Left forelimb (tissue), 1 donor: Measurements from ENCODE around the gene PRH2.

ENCODE experiments used
- DNase-seq: peaks from one replicate; pipeline ENCODE4 v3.0.0-alpha.2; 2018; ENCODE audit warnings: low spot score

Gene PRH2

DNA sequence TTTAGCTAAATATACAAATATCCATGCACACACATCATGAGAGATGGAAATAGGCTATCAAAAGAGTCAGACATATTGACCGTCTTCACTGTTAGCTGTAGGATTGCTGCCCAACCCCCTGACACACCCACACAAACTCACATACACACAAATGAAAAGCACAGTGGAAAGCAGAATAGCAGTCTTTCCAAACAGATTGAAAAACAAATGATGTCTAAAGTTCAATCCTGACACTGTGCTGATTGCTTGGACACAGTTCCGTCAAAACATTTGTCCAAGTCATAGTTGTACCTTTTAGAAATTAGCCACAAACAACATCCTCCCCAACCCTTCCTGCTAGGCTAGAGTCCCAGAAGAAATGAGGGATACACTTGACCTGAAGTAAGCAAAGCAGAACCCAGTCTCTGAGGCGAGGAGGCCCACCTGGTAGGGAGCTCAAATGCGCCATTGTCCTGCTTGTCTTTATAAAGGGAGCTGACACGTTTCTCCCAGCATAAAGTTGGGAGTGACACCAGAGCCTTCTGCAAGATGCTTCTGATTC lies at the start of gene PRH2:
TSS of gene PRH2 (plus strand) at position 491 of the 541 bp plus-strand sequence. CDS start at position 529, 38 bp downstream.
- no peak for DNase-seq

DNA sequence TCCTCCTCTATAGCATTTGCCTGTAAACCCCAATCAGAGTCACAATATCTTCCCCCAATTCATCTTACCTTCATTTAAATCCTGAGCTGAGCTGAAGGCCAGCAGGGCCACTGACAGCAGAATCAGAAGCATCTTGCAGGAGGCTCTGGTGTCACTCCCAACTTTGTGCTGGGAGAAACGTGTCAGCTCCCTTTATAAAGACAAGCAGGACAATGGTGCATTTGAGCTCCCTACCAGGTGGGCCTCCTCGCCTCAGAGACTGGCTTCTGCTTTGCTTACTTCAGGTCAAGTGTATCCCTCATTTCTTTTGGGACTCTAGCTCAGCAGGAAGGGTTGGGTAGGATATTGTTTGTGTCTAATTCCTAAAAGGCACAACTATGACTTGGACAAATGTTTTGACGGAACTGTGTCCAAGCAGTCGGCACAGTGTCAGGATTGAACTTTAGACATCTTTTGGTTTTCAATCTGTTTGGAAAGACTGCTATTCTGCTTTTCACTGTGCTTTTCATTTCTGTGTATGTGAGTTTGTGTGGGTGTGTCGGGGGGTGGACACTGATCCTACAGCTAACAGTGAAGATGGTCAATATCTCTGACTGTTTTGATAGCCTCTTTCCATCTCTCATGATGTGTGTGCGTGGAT lies 44.8 kb upstream of the PRH2 start, which contains the start of gene PRH1:
TSS of gene PRH1 (minus strand) at position 170 of the 640 bp plus-strand sequence. CDS start at position 132, 38 bp downstream.
- no peak for DNase-seq

DNA sequence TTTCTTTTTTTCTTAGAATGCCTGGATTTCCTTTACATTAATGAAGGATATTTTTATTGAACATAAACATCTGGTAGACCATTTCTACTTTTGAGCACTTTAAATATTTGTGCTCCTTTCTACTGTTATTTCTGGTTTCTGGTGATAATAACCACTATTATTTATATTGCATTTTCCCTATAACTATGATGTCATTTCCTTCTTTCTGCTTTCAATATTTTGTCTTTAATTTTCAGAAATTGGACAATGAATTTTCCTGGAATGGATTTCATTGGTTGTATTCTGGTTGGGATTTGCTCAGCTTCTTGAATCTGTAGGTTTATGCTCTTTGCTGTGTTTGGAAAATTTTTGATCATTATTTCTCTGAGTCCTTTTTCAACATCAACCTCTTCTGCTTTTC lies 39.8 kb upstream of the PRH2 start:
- DNase-seq = no peak

DNA sequence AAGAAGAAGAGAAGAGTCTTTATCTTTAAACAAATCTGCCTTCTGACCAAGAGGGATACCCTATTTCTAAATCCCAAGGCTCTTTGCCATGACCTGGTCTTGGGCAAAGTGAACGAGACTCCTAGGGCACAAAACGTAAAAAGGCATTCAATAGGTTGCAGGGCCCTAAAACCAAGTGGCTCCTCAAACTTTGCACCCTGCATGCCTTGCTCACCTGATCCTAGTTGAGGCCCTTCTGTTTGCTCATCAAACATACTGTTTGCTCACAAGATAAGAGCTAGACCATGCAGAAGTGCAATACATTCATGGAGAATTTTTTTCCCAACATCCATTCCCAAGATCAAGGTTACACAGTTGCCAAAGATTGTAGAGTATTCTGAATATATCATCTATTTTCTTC lies 37.1 kb upstream of the PRH2 start:
- DNase-seq = no peak

DNA sequence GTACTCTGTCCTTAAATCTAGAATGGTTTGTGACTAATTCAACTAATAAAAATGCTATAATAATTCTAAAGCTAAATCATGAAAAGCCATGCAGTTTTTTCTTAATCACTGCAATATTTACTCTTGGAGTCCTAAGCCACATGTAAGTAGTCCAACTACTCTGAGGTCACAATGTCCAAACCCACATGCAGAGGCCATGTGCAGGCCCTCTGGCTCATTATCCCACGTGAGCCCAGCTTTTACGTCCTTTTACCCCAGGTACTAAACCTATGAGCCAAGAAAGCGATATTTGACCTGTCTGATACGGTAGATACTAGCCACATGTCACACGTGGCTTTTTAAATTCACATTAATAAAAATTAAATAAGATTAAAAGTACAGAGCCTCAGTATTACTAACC lies 32.2 kb upstream of the PRH2 start:
- DNase-seq = no peak

DNA sequence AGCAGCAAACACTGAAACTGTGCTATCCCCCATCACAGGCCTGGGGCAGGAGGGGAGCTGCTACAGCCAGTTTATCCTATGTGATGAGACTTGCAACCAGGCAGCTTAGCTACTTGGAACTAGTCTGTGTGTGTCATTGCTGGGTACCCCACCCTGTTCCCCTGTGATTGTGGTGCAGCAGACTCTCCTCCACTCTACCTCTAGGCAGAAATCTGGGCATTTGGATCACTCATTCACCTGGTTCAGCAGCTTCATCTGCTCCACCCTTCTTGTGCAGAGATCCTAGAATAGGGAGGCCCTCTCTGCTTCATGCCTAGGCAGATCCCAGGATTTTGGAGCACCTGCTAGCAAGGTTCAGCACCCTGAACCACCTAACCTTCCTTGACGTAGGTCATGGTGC lies 28.5 kb upstream of the PRH2 start:
- DNase-seq = no peak

DNA sequence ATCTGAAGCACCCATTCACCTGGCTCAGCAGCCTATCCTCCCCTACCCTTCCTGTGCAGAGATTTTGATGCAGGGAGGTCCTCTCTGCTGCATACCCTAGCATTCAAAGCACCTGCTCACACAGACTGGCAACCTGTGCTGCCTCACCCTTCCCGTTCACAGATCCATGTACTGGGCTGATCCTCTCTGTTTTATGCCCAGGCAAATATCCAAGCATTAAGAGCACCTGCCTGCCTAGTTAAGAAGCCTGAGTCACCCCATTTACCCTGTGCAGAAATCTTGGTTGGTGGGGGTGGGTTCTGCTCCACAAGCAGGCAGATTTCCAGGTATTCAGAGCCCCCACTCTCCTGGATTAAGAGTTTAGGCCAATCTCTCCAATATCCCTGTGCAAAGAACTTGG lies 28.1 kb upstream of the PRH2 start:
- DNase-seq = no peak

DNA sequence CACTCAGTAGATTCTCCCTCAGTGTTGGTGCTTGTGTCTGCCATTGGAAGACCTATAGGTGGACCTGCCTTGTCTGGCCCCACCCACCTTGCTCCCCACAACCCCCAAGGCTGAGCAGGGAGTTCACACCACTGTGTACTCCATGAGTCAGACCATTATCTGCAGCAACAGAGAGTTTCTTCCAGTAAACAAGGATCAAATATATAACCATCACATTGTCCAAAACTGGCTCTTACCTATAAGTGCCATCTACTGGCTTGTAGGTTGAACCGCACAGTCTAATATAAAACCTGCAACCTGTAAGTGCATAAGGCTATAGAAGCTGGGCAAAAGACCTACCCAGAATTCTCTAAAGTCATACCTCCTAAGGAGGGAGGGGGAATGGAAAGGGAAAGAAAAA lies 27.6 kb upstream of the PRH2 start:
- DNase-seq = no peak

DNA sequence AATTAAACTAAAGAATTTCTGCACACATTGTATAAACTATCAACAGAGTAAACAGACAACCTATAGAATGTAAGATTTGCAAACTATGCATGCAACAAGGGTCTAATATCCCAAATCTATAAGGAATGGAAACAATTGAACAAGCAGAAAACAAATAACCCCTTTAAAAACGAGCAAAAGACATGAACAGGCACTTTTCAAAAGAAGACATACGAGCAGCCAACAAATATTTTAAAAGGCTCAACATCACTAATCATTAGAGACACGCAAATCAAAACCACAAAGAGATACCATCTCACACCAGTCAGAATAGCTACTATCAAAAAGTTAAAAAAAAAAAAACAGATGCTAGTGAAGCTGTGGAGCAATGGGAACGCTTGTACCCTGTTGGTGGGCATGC lies 24.4 kb upstream of the PRH2 start:
- no peak for DNase-seq

DNA sequence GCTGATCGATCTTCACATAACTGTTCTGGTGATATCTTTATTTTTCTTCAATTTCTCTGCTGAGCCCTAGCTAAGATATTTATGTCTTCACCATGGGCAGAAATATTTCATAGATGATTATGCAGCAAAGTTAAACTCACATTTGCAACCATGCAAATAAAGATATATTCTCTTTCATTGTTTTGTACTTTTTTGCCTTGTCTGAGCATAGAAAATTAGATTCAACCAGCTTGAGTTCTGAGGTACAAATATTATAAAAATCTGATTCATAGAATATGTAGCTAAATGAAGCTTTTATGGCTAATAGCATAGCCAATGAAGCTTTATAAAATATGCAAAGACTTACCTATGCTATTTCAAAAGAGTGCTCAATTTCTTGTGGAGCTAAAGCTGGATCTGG lies 19.6 kb upstream of the PRH2 start, which contains the start of gene TAS2R13:
TSS of gene TAS2R13 (minus strand) at position 101 of the 400 bp plus-strand sequence. CDS start 264 bp downstream, outside the sequence.
- DNase-seq = no peak

DNA sequence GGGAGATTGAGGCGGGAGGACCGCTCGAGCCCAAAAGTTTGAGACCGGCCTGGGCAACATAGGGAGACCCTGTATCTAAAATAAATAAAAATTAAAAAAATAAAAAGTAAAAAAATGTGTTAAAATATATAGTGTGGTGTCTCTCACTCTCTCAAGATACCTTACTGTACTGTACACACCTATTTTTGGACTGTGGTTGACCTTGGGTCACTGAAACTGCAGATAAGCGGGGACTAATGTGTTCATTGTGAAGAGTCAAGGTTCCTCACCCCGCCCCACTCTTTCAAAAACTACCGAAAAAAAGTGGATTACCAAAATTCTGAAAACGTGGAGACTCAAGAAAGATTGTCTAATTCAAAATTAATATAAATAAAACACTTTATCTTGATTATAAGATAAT lies 18.7 kb upstream of the PRH2 start:
- no peak for DNase-seq

DNA sequence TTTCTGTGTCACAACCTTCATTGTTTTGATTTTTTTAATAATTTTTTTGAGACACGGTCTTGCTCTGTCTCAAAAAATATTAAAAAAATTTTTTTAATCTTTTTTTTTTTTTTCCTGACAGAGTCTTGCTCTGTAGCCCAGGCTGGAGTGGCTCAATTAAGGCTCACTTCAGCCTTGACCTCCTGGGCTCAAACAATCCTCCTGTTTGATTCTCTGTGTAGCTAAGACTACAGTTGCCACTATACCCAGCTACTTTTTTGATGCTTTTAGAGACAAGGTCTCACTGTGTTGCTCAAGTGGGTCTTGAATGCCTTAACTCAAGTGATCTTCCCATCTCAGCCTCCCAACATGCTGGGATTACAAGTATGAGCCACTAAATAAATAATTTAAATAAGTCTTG lies 9.2 kb upstream of the PRH2 start:
- no peak for DNase-seq

DNA sequence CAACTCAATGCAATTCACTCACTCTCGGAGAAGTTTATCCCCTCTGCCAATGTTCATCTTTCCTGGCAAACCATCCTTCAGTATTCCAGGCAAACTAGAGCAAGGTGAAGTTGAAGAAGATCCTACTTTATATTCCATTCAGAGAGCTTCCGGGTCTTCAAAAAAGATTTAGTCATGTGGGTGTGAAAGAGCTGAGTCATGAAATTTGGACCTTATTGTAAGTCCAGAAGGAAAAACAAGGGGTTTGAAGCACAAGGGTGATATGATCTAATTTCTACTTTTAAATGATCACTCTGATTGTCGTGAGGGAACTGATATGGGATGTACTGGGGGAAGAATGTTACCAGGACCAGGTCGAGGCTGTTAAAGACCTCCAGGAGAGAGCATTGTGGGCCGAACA lies 2.8 kb upstream of the PRH2 start:
- no peak for DNase-seq

DNA sequence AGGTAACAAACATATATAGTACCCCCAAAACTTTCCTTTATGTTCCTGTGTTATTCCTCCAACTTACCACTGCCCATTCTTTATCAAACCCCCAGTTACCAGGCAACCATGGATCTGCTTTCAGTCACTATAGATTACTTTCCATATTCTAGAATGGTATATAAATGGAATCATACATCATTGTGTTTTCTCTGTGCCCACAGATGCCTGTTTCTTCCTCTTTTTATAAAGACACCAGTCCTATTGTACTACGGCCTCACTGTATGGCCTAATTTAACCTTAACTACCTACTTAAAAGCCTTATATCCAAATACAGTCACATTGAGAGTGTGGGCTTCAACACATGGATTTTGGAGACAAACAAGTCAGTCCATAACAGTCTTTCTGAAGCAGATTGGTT lies 7.5 kb downstream of the PRH2 start:
- DNase-seq = no peak

DNA sequence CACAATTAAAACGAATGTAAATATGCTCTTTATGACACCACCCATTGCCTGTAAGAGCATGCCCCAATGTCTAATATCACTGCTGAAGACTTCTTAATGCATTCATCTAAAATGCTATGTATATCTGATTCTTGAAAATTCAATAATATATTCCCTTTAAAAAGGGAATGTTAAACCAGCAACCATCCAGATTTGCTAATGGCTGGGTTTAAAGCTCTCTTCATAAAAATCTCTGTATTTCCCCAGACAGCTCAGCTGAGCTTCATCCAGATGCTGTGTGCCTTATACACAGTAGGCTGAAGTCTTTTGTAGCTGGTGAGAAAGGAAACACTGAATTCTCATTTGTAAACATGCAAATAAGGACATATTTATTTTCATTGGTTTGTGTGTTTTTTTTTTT lies 10.1 kb downstream of the PRH2 start, which contains the start of gene TAS2R14:
TSS of gene TAS2R14 (minus strand) at position 101 of the 400 bp plus-strand sequence. CDS start at position 45, 56 bp downstream.
- DNase-seq = no peak

DNA sequence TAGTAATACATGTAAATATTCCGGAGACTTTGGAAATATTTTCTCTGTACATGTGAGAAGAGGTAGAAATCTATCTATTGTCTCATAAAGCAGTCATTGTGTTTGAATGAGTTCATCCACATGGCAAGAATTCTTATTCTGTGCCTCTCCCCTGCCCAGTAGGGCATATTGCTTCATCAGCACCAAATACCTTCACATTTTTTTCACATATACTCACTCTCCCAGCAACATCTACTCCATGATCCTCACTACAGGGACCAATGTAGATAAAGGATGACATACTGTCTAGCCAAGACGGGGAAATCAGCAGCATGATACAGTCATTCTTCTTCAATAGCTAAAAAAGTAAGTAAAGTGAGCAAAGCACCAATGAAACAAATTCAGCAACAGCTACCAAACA lies 11.4 kb downstream of the PRH2 start:
- DNase-seq = no peak

DNA sequence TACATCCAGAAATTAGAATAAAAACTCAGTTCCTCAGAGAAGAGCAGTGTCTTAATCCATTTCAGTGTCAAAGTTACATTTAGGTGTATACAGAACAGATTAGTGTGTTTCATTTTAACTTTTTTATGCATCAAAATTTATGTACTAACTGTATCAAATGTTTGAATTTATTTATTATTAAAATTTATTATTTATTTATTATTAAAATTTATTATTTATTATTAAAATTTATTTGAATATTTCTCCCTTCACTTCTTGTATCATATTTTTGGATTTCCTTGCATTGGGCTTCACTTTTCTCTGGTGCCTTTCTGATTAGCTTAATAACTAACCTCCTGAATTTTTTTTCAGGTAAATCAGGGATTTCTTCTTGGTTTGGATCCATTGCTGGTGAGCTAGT lies 12.3 kb downstream of the PRH2 start:
- no peak for DNase-seq

DNA sequence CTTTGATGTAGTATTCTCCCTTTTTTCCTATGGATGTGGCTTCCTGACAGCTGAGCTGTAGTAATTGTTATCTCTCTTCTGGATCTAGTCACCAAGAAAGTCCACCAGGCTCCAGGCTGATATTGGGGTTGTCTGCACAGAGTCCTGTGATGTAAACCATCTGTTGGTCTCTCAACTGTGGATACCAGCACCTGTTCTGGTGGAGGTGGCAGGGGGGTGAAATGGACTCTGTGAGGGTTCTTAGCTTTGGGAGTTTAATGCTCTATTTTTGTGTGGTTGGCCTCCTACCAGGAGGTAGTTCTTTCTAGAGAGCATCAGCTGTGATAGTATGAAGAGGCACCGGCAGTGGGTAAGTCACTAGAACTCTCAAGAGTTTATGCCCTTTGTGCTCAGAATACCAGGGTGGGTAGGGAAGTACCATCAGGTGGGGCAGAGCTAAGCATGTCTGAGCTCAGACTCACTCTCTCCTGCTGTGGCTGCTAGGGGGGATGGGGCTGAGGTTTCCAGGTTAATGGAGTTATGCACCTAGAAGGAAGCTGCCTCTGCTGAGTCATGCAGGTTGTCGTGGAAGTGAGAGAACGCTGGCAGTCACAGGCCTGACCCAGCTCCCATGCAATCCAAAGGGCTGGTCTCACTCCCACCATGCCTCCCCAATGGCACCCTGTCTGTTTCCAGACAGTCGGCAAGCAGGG lies 13.0 kb downstream of the PRH2 start:
- DNase-seq = no peak

DNA sequence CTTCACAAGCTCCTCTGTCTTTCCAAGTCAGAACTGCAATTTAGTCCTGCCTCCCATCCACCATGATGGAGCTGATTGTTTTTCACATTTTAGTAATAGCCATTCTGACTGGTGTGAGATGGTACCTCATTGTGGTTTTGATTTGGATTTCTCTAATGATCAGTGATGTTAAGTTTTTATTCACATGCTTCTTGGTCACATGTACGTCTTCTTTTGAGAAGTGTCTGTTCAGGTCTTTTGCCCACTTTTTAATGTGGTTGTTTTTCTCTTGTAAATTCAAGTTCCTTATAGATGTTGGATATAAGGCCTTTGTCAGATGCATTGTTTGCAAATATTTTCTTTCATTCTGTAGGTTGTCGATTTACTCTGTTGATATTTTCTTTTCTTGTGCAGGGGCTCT lies 14.1 kb downstream of the PRH2 start:
- no peak for DNase-seq

DNA sequence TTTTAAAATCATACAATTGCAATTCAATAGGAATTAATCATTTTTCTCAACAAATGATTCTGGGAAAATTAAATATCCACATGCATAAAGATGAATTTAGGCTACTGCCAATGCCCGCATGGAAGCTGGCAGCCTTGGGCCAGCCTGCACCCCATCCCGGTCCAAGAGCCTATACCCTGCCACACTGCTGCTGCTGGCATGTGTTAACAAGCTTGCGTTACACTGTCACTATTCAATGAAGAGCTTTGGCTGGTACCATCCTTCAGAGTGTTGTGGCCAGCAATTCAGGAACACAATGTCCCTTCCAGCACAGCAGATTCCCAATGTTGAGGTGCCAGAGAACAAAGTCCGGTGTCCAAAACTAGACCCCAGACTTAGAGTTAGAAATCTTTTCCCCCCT lies 23.6 kb downstream of the PRH2 start:
- DNase-seq = no peak

DNA sequence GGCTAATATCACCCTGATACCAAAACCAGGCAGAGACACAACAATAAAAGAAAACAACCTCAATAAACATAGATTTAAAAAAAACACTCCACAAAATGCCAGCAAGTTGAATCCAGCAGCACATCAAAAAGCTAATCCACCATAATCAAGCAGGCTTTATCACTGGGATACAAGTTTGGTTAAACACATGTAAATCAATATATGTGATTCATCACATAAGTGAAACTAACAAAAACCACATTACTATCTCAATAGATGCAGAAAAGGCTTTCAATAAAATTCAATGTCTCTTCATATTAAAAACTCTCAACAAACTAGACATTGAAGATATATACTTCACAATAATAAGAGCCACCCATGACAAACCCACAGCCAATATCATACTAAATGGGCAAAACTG lies 27.0 kb downstream of the PRH2 start:
- no peak for DNase-seq

DNA sequence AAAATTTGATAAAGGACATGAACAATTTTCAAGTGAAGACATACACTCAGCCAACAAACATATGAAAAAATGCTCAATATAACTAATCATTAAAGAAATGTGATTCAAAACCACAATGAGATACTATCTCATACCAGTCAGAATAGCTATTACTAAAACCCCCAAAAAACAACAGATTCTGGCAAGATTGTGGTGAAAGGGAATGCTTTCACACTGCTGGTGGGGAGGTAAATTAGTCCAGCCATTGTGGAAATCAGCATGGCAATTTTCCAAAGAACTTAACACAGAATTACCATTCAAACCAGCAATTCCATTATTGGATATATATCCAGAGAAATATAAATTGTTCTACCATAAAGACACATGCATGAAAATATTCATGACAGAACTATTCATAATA lies 28.7 kb downstream of the PRH2 start:
- no peak for DNase-seq

DNA sequence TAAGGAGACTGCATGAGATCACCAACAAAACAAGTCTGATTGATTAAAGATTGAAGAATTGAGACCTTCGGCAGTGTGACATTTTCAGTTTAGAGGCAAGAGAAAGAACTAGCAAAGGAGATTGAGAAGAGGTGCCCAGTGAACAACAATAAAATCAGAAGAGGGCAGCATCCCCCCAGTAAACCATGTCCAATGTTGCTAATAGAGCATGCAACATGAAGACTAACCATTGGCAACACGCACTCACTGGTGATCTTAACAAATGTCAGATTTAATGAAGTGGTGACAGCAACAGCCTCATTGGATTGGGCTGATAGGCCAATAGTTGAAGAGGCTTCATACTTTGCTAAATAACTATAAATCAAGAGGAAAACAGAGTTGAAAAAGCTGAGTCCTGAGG lies 30.8 kb downstream of the PRH2 start:
- DNase-seq = no peak
